Lower leg skin (tissue), 4 donors: ENCODE measurements around the gene FEM1A. TPM values are rescaled to one million over a fixed set of nuclear protein-coding genes. Genes with fewer than 3 reads are reported as not detected.

Experiments used
- DNase-seq, 2 donors: peaks; one replicate each; pipeline ENCODE4 v3.0.0-alpha.2; 2019; ENCODE audit warnings: low spot score in 2 of 2
- H3K4me3 ChIP-seq: fragments of 200-600 bp; sonication (generic); 2 replicates; pipeline ENCODE4 v1.5.1; 2017; ENCODE audit warnings: mild to moderate bottlenecking, low read depth; ENCODE audit not compliant: poor library complexity, severe bottlenecking
- POLR2A ChIP-seq, 2 donors: fragments of 450-650 bp; IDR thresholded peaks; one replicate each; pipeline ENCODE4 v1.6.1; 2016 to 2017; ENCODE audit warnings: antibody characterized with exemption in 2 of 2, mild to moderate bottlenecking in 1 of 2, moderate library complexity in 1 of 2
- WGBS, 2 donors: methylation state at CpG; one replicate each; pipeline ENCODE4 v1.1.5; 2018; 5-methylcytosine and 5-hydroxymethylcytosine counted together
- intact Hi-C: fragments of 100-400 bp; cut with DNase I; formaldehyde crosslinking; loops from one replicate; pipeline ENCODE4 v1.15.0; 2023; ENCODE audit warnings: low total_unique reads
- total RNA-seq, 4 donors: library from RNA; depleted of rRNA; stranded (reverse); fragments of >200 nt; gene quantifications; one replicate each; pipeline ENCODE4 v1.1.0, GENCODE V29; 2016
- TF ChIP-seq, protein P1 (sequence below), 3 donors: fragments of 450-650 bp; IDR thresholded peaks; one replicate each; pipeline ENCODE4 v1.5.1; 2016; ENCODE audit warnings: antibody characterized with exemption in 3 of 3, mild to moderate bottlenecking in 3 of 3, moderate library complexity in 2 of 3

The FEM1A gene
- total RNA-seq, 4 donors from 2014 or later: 46.4 to 55.3 (median 49.9) TPM

DNA sequence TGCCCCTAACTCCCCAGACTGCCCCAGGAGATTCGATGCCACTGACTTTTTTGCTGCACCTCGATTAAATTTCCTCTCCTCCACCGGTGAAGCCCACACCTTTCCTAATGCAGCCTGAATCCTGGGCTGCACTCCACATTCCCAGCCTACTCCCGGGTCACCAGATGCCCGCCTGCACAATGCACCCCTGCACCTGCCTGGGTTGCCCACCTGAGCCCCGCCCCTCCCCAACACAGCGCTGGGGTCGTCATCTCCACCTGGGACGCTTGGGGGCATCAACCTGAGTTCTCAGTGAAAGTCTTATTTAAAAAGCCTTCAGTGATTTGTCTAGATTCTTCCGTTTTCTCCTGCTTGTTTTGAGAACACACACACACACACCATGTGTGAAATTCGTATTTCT, 43.3 kb upstream of the FEM1A start:
- WGBS, 2 donors: 37 to 40% methylated on average over 11 of the region's 11 CpGs
- H3K4me3 ChIP-seq: no peak overlapping the region
- TF ChIP-seq POLR2A (IDR thresholded peaks at IDR 0.05): no peak
- TF ChIP-seq, protein P1, sequence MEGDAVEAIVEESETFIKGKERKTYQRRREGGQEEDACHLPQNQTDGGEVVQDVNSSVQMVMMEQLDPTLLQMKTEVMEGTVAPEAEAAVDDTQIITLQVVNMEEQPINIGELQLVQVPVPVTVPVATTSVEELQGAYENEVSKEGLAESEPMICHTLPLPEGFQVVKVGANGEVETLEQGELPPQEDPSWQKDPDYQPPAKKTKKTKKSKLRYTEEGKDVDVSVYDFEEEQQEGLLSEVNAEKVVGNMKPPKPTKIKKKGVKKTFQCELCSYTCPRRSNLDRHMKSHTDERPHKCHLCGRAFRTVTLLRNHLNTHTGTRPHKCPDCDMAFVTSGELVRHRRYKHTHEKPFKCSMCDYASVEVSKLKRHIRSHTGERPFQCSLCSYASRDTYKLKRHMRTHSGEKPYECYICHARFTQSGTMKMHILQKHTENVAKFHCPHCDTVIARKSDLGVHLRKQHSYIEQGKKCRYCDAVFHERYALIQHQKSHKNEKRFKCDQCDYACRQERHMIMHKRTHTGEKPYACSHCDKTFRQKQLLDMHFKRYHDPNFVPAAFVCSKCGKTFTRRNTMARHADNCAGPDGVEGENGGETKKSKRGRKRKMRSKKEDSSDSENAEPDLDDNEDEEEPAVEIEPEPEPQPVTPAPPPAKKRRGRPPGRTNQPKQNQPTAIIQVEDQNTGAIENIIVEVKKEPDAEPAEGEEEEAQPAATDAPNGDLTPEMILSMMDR (IDR thresholded peaks at IDR 0.05): no peak
- DNase-seq: no peak
- intact Hi-C loops: no loop called here

DNA sequence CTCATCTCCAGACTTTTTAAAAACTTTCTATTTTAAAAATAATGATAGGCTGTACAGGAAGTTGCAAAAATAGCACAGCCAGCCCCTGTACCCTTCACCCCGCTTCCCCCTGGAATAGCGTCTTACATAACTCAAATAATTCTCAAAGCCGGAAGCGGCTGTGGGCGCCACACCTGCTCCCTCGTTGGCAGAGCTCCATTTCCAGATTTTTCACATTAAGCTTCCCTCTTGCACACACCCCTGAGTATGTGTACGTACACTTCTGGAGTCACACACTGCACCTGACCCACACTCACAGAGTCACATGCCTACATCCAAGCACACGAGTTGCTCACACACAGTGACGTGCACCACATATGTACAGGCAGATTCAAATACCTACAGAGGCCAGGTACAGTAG, 42.9 kb upstream of the FEM1A start:
- intact Hi-C loops: no loop called here
- WGBS, 2 donors: 37 to 45% methylated on average over 9 of the region's 9 CpGs
- TF ChIP-seq, protein P1 (IDR thresholded peaks at IDR 0.05): no peak
- no peak for TF ChIP-seq POLR2A (IDR thresholded peaks at IDR 0.05)
- no peak overlapping the region for H3K4me3 ChIP-seq
- no peak for DNase-seq

DNA sequence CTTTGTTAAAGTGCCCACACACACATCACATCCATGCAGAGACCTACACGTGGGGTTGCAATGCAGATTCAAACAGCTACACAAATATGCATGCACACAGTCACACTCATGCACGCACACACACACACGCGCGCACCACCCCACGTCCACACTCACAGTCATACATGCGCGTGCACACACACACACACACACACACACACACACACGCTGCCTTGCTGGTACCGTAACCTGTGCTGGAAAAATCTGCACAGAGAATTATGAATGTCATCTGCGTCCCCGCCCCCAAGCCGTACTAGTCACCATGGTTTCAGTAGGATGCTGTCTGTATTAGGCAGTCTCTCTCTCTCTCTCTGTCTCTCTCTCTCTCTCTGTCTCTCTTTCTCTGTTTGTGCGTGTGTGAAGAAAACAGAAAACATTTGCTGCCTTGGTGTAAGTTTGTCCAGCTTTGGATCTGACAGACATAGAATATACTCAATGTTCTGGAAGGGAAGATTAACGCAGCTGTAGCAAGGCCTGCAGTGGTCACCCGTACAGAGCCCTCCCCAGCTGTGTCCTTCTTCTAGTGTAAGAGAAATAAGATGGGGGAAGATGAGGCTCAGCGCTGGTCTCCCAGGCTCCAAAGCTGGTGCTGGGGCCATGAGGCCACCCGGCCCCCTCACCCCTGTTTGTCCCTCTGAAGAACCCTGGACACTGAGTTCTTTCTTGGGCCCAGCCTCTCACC, 41.5 kb upstream of the FEM1A start:
- intact Hi-C loops: no loop called here
- no peak overlapping the region for H3K4me3 ChIP-seq
- 68 to 73% methylated on average over 18 of the region's 18 CpGs for WGBS, 2 donors
- TF ChIP-seq, protein P1 (IDR thresholded peaks at IDR 0.05): no peak
- no peak for TF ChIP-seq POLR2A (IDR thresholded peaks at IDR 0.05)
- DNase-seq: no peak

DNA sequence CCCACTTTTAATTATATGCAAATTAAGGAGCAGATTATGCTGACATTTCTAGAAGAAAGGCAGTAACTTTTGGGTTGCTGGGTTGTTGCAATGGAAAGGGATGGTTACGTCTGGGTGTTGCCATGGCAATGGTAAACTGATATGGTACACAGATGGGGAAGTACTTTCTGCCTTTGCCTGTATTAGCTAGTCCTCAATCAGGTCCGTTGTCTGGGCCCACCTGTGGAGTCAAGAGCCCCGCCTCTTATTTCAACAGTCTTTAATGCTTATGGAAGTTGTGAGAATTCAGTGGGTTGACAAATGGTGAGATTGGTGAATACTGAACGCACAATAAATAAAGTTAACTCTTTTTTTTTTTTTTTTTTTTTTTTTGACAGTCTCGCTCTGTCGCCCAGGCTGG, 37.3 kb upstream of the FEM1A start:
- 68 to 70% methylated on average over 6 of the region's 6 CpGs for WGBS, 2 donors
- H3K4me3 ChIP-seq: no peak overlapping the region
- intact Hi-C loops: no loop called here
- no peak for DNase-seq
- TF ChIP-seq, protein P1 (IDR thresholded peaks at IDR 0.05): no peak
- no peak for TF ChIP-seq POLR2A (IDR thresholded peaks at IDR 0.05)

DNA sequence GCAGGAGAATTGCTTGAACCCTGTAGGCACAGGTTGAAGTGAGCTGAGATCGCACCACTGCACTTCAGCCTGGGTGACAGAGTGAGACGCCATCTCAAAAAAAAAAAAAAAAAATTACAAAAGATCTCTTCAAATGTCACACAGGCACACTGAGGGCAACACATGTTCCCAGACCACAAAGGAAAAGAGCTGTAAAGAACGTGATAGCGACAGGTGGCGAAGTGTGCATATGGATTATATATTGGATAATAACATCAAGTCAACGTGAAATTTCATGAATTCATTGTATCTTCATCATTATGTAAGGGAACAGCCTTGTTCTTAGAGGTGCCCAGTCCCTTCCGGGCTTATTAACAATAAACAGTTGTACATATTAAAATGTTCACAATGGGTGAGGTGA, 36.1 kb upstream of the FEM1A start:
- WGBS, 2 donors: 88 to 89% methylated on average over 7 of the region's 7 CpGs
- no peak for DNase-seq
- no peak for TF ChIP-seq POLR2A (IDR thresholded peaks at IDR 0.05)
- TF ChIP-seq, protein P1 (IDR thresholded peaks at IDR 0.05): no peak
- no peak overlapping the region for H3K4me3 ChIP-seq
- intact Hi-C loops: no loop called here

DNA sequence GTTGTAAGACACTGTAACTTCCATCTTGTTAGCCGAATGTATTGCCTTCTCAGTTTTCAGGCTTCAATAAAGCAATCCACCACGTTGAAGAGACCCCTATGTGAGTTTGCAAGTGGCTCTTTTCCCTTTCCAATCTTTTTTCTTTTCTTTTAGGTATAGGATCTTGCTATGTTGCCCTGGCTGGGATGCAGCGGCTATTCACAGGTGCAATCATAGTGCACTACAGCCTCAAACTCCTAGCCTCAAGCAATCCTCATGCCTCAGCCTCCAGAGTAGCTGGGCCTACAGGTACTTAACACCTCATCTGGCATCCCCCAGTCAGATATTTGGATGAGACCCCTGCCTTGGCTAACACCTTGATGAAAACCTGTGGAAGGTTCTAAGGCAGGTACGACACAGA, 33.5 kb upstream of the FEM1A start:
- intact Hi-C loops: no loop called here
- TF ChIP-seq POLR2A (IDR thresholded peaks at IDR 0.05): no peak
- TF ChIP-seq, protein P1 (IDR thresholded peaks at IDR 0.05): no peak
- no peak overlapping the region for H3K4me3 ChIP-seq
- WGBS, 2 donors: 75 to 78% methylated on average over 4 of the region's 4 CpGs
- no peak for DNase-seq
